Progenitor cell of endocrine pancreas (in vitro differentiated cells): ENCODE results near the gene KCNK2. TPM values are rescaled to one million over a fixed set of nuclear protein-coding genes. Genes with fewer than 3 reads are reported as not detected.

ENCODE experiments used
- DNase-seq: peaks from one replicate; pipeline ENCODE4 v3.0.0; 2021; ENCODE audit warnings: low spot score; ENCODE audit not compliant: unreplicated experiment
- H3K27ac Mint-ChIP-seq: 2 replicates; pipeline ENCODE4 v1.8.0; 2021; ENCODE audit warnings: mild to moderate bottlenecking, moderate library complexity, mixed read lengths
- H3K27me3 Mint-ChIP-seq: 2 replicates; pipeline ENCODE4 v1.8.0; 2021; ENCODE audit warnings: mixed read lengths
- H3K36me3 Mint-ChIP-seq: 2 replicates; pipeline ENCODE4 v1.8.0; 2022; ENCODE audit warnings: mixed read lengths; ENCODE audit not compliant: insufficient read depth
- H3K4me1 Mint-ChIP-seq: 2 replicates; pipeline ENCODE4 v1.8.0; 2021; ENCODE audit warnings: low read depth, mixed read lengths
- H3K4me3 Mint-ChIP-seq: 2 replicates; pipeline ENCODE4 v1.8.0; 2021; ENCODE audit warnings: low read depth, mild to moderate bottlenecking, moderate library complexity, mixed read lengths
- H3K9me3 Mint-ChIP-seq: 2 replicates; pipeline ENCODE4 v1.8.0; 2021; ENCODE audit warnings: low read depth, mixed read lengths
- total RNA-seq: library from RNA; stranded (reverse); gene quantifications from 2 replicates; pipeline ENCODE4 v1.2.1, GENCODE V29; 2021
- TF ChIP-seq, protein P1 (sequence below): fragments of 200-600 bp; sonication (generic); IDR thresholded peaks from one replicate; pipeline ENCODE4 v1.5.0; 2021; ENCODE audit warnings: antibody characterized with exemption, mild to moderate bottlenecking; ENCODE audit not compliant: unreplicated experiment

Gene KCNK2
- total RNA-seq, 1 donor from 2014 or later = 0.60 TPM

DNA sequence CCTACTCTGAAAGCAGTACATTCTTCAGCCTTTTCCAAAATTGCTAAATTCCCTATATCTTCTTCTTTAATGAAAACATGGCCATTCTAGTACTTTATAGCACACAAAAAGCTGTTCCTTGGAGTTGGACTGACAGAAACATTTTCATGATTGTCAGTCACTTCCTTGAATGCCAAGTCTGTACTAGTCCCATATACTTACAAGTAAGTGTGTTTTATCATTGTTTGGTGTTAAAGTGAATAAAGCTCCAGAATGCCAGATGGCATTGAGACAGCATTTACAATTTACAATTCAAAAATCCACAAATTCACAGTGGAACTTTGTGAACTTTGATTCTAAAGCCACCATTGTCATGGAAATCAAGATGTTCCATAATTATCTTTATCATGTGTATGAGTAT is 36.5 kb downstream of the KCNK2 start:
- Mint-ChIP-seq H3K4me1 (no peaks in the 10 kb centered on the region), H3K9me3 (no peaks in the 10 kb centered on the region), H3K27ac (no peak overlapping the region), H3K4me3 (no peak overlapping the region), H3K36me3 (no peaks in the 10 kb centered on the region), H3K27me3 (no peaks in the 10 kb centered on the region)
- DNase-seq = no peak
- TF ChIP-seq, protein P1, sequence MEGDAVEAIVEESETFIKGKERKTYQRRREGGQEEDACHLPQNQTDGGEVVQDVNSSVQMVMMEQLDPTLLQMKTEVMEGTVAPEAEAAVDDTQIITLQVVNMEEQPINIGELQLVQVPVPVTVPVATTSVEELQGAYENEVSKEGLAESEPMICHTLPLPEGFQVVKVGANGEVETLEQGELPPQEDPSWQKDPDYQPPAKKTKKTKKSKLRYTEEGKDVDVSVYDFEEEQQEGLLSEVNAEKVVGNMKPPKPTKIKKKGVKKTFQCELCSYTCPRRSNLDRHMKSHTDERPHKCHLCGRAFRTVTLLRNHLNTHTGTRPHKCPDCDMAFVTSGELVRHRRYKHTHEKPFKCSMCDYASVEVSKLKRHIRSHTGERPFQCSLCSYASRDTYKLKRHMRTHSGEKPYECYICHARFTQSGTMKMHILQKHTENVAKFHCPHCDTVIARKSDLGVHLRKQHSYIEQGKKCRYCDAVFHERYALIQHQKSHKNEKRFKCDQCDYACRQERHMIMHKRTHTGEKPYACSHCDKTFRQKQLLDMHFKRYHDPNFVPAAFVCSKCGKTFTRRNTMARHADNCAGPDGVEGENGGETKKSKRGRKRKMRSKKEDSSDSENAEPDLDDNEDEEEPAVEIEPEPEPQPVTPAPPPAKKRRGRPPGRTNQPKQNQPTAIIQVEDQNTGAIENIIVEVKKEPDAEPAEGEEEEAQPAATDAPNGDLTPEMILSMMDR = no peak

DNA sequence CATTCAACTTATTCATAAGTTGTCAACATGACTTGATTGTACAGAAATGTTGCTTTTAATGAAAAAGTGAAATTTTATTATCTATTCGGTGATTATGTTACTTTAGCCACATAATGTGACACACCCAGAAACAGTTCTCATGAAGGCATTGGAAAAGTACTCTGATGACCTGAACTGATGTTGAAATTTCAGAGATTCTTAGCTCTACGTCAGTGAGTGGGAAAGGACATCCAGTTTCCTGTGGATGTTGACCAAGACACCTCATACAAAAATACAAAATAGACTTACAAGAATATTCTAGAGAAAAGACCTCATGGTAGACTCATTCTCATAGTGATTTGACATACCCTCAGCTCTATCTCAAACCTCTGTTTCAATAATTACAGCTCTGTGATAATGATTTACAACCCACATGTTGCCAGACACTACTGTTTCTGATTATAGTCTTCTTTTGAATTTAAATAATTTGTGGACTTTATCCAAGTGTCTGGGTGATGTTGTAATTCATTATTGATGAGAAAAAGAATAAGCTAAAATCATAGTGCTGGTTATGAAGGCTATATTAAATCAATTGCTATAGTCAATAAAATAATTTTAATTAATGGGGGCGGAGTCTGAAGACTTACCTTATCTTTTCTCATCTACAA is 37.3 kb downstream of the KCNK2 start:
- DNase-seq = no peak
- no peaks in the 10 kb centered on the region for H3K4me1 Mint-ChIP-seq
- no peaks in the 10 kb centered on the region for H3K36me3 Mint-ChIP-seq
- no peak overlapping the region for H3K27ac Mint-ChIP-seq
- no peaks in the 10 kb centered on the region for H3K27me3 Mint-ChIP-seq
- H3K9me3 Mint-ChIP-seq = no peaks in the 10 kb centered on the region
- TF ChIP-seq, protein P1 = no peak
- H3K4me3 Mint-ChIP-seq = no peak overlapping the region

DNA sequence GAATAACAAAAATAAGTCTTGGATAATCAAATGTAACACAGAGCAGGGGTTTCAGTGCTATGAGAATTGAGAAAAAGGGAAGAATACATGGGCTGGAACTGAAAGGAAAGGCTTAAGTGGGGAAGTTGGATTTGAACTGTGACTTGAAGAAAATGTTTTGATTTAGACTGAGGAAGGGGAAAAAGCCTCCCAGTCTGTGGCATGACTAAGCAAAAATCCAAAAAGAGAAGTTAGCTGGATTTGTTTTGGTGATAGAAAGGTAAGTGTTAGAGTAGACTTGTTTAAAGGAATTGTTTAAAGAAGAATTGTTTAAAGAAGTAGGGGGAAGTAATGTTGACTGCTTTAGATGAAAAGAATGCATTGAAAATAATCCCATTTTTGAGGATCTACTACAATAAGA is 46.0 kb downstream of the KCNK2 start:
- H3K36me3 Mint-ChIP-seq = no peaks in the 10 kb centered on the region
- H3K27ac Mint-ChIP-seq = no peak overlapping the region
- no peak for DNase-seq
- H3K4me1 Mint-ChIP-seq = peaks cover 5% of the 10 kb centered on the region
- no peak overlapping the region for H3K4me3 Mint-ChIP-seq
- H3K27me3 Mint-ChIP-seq = no peaks in the 10 kb centered on the region
- H3K9me3 Mint-ChIP-seq = peaks cover 4% of the 10 kb centered on the region
- TF ChIP-seq, protein P1 = no peak

DNA sequence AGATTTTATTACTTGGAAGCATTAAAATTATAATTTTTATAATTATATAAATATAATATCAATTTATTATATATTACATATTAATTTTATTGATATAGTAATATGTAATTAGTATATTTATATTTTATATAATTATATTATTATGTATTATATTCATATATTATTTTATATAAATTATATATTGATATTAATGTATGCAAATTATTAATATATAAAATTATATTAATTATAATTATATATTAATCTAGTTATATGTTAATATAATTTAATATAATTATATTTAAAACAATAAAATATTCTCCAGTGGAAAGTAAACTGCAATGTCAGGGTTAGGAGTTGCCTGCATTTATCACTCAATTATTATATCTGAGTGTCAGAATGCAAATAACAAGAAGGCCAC is 48.8 kb downstream of the KCNK2 start:
- Mint-ChIP-seq H3K27me3 (no peaks in the 10 kb centered on the region), H3K36me3 (no peaks in the 10 kb centered on the region), H3K4me3 (no peak overlapping the region), H3K27ac (no peak overlapping the region), H3K4me1 (peaks cover 9% of the 10 kb centered on the region), H3K9me3 (peaks cover 4% of the 10 kb centered on the region)
- no peak for DNase-seq
- TF ChIP-seq, protein P1 = no peak

DNA sequence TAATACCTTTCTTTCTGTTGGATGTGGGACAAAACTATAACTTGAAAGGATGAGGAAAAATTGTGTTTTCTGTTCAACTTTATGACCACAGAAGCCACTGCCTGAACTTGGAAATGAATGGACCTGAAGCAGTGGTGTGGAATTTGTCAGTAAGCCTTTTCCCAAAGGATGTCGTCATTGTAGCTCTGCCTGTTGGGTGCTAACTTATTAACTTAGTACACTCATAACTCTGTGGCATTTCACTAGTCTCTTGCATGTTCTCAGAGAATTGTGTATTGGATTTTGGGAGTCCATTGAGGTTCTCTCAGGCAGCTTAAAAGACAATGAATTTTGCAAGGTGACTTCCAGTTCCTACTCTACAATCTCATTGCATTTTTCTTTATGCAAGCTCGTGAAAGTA is 49.6 kb downstream of the KCNK2 start:
- DNase-seq = no peak
- Mint-ChIP-seq H3K9me3 (peaks cover 4% of the 10 kb centered on the region), H3K4me1 (peaks cover 9% of the 10 kb centered on the region), H3K27ac (no peak overlapping the region), H3K27me3 (no peaks in the 10 kb centered on the region), H3K4me3 (no peak overlapping the region), H3K36me3 (no peaks in the 10 kb centered on the region)
- TF ChIP-seq, protein P1 = no peak
